ENCODE measurements around the gene ZBTB32.

- no peak for TF ChIP-seq GABPA (IDR thresholded peaks at IDR 0.05 in 1 of 2, conservative IDR thresholded peaks at IDR 0.05 in 1 of 2)
- no peak for TF ChIP-seq REST (IDR thresholded peaks at IDR 0.05)
- no peak for TF ChIP-seq CTCF (IDR thresholded peaks at IDR 0.05; ENCODE audit: low read depth, low read length, missing input control)
- no peak for TF ChIP-seq RAD21 (IDR thresholded peaks at IDR 0.05)
- TF ChIP-seq YY1 (IDR thresholded peaks at IDR 0.05), result no peak
- no peak for TF ChIP-seq EGR1 (IDR thresholded peaks at IDR 0.05; ENCODE audit: low read depth in 2 of 2)
These were observed 35.1 kb downstream of the ZBTB32 start for GRCh38 chr19:35739275-35740107.
